K562 (cell line): Measurements from ENCODE around the gene PRR9. TPM values are rescaled to one million over a fixed set of nuclear protein-coding genes. Genes with fewer than 3 reads are reported as not detected.

Experiments
- ATAC-seq: fragments of 200-7000 bp; cut with Tn5 transposase; 3 replicates; pipeline ENCODE4 v1.9.1; 2020; ENCODE audit warnings: moderate library complexity
- BruUV-seq: library from RNA; stranded (reverse); fragments of 400-500 nt; replicated peaks from 2 replicates; lab custom pipeline; 2021; lab: Mats Ljungman, UMichigan
- CTCF ChIA-PET: fragments of 300-600 bp; formaldehyde crosslinking; extraction: SDS; loops from one replicate; lab custom pipeline; 2021; ENCODE audit warnings: low intra/inter-chr PET ratio; lab: Yijun Ruan, JAX
- POLR2A ChIA-PET: fragments of 300-600, 350-650 bp; sonication (Branson Sonifier 250); formaldehyde crosslinking; extraction: SDS; loops from one replicate; lab custom pipeline; 2021; ENCODE audit warnings: antibody characterized with exemption, inconsistent platforms; lab: Yijun Ruan, JAX
- DNase-seq, 4 experiments: peaks; one replicate each; pipeline versions ENCODE4 v3.0.0 to v3.0.0-alpha.2; 2011 to 2018; ENCODE audit warnings: low spot score in 3 of 4, mixed read lengths in 3 of 4; ENCODE audit errors: extremely low read depth in 1 of 4
- FAIRE-seq: peaks from 2 replicates; lab custom pipeline; 2011; peaks lifted over from hg19 to GRCh38; lab: Jason Lieb, UNC
- H2AFZ ChIP-seq: 2 replicates; pipeline ENCODE4 v1.6.0; 2011; ENCODE audit warnings: low read depth, low read length, control low read depth, inconsistent platforms
- H3K27ac ChIP-seq: fragments of 200-600 bp; 3 replicates; pipeline ENCODE4 v1.8.0; 2011; ENCODE audit warnings: low read depth, mild to moderate bottlenecking, control low read depth, inconsistent platforms, low read length, moderate library complexity, mixed read lengths; ENCODE audit errors: extremely low read depth
- H3K27me3 ChIP-seq, 2 experiments: fragments of 300-600 bp in 1 of 2; 2 replicates in 1 of 2; 3 replicates in 1 of 2; pipeline versions ENCODE4 v1.6.0 to v1.8.0; 2011; ENCODE audit warnings: inconsistent platforms in 2 of 2, low read length in 2 of 2, mild to moderate bottlenecking in 1 of 2, mixed read lengths in 1 of 2, moderate library complexity in 1 of 2; ENCODE audit not compliant: control insufficient read depth in 2 of 2, insufficient read depth in 2 of 2
- H3K36me3 ChIP-seq: fragments of 300-600 bp; 3 replicates; pipeline ENCODE4 v1.8.0; 2011; ENCODE audit warnings: mild to moderate bottlenecking, low read length, inconsistent platforms; ENCODE audit not compliant: control insufficient read depth, insufficient read depth
- H3K4me1 ChIP-seq, 2 experiments: fragments of 200-600 bp in 1 of 2; replicated peaks in 1 of 2; 2 replicates in 1 of 2; 3 replicates in 1 of 2; pipeline versions ENCODE4 v1.5.1 to v1.8.0; 2011; ENCODE audit warnings: inconsistent platforms in 2 of 2, low read length in 2 of 2, mild to moderate bottlenecking in 1 of 2, mixed read lengths in 1 of 2, moderate library complexity in 1 of 2; ENCODE audit not compliant: control insufficient read depth in 2 of 2, insufficient read depth in 2 of 2
- H3K4me2 ChIP-seq: 2 replicates; pipeline ENCODE4 v1.6.1; 2011; ENCODE audit warnings: low read length, control low read depth, inconsistent platforms, mixed read lengths; ENCODE audit not compliant: insufficient read depth
- H3K4me3 ChIP-seq: fragments of 200-600 bp; sonication (generic), shearing (Covaris generic); 2 replicates; pipeline ENCODE4 v1.5.1; 2016; ENCODE audit warnings: control low read depth, inconsistent platforms
- H3K79me2 ChIP-seq: fragments of 200-600 bp; 3 replicates; pipeline ENCODE4 v1.8.0; 2011; ENCODE audit warnings: low read length, inconsistent platforms; ENCODE audit not compliant: control insufficient read depth, insufficient read depth
- H3K9ac ChIP-seq, 2 experiments: 2 replicates each; pipeline versions ENCODE4 v1.6.0 to v1.6.1; 2011; ENCODE audit warnings: low read depth in 2 of 2, low read length in 2 of 2, control low read depth in 1 of 2, inconsistent platforms in 1 of 2, mild to moderate bottlenecking in 1 of 2, mixed read lengths in 1 of 2; ENCODE audit not compliant: insufficient read depth in 1 of 2
- H3K9me1 ChIP-seq: one replicate; pipeline ENCODE4 v1.6.0; 2011; ENCODE audit warnings: inconsistent platforms, mild to moderate bottlenecking, low read length, moderate library complexity; ENCODE audit not compliant: control insufficient read depth, insufficient read depth
- H3K9me3 ChIP-seq: replicated peaks from 2 replicates; pipeline ENCODE4 v1.5.1; 2011; ENCODE audit warnings: low read depth, low read length, inconsistent platforms; ENCODE audit not compliant: control insufficient read depth, insufficient read depth
- H4K20me1 ChIP-seq: replicated peaks from 2 replicates; pipeline ENCODE4 v1.6.1; 2011; ENCODE audit warnings: low read length, inconsistent platforms, mixed read lengths; ENCODE audit not compliant: control insufficient read depth, insufficient read depth
- ARHGAP35 ChIP-seq: fragments of 450-650 bp; IDR thresholded peaks from 2 replicates; pipeline ENCODE4 v1.6.1; 2018; ENCODE audit not compliant: partially characterized antibody
- ETS2 ChIP-seq: IDR thresholded peaks from 2 replicates; pipeline ENCODE4 v1.6.1; 2016; ENCODE audit warnings: borderline replicate concordance, missing genetic modification characterization, mild to moderate bottlenecking, moderate library complexity, missing compliant biosample characterization; ENCODE audit not compliant: poor library complexity, severe bottlenecking
- JUN ChIP-seq, 2 experiments: sonication (generic) in 1 of 2; formaldehyde crosslinking in 1 of 2; IDR thresholded peaks; 2 replicates each; pipeline versions ENCODE4 v1.6.1 to v1.8.0; 2012 to 2022; ENCODE audit warnings: borderline replicate concordance in 2 of 2, mild to moderate bottlenecking in 2 of 2, improper control_type of control experiment in 1 of 2, low read depth in 1 of 2, low read length in 1 of 2, missing genetic modification reagents in 1 of 2
- POLR2B ChIP-seq: fragments of 450-650 bp; IDR thresholded peaks from 2 replicates; pipeline ENCODE4 v1.6.1; 2018; ENCODE audit warnings: low read depth; ENCODE audit not compliant: partially characterized antibody
- ZNF3 ChIP-seq: fragments of 250-450 bp; sonication (Bioruptor Pico); IDR thresholded peaks from 2 replicates; pipeline ENCODE4 v1.5.0; 2021; ENCODE audit warnings: mild to moderate bottlenecking, moderate library complexity
- ZNF316 ChIP-seq: fragments of 450-650 bp; IDR thresholded peaks from 2 replicates; pipeline ENCODE4 v1.6.1; 2016
- WGBS: fragments of 100-300 bp; shearing (Covaris generic); methylation state at CpG from one replicate; pipeline ENCODE4 v1.1.6; 2016; ENCODE audit warnings: low coverage, mixed read lengths; ENCODE audit not compliant: insufficient coverage; ENCODE audit errors: missing lambda C conversion rate; 5-methylcytosine and 5-hydroxymethylcytosine counted together
- in situ Hi-C: fragments of 300-500 bp; cut with MboI; formaldehyde crosslinking; loops from 4 replicates; pipeline ENCODE4 v1.15.0; 2018; ENCODE audit warnings: inconsistent platforms, mixed read lengths
- intact Hi-C: fragments of 100-400 bp; cut with micrococcal nuclease; formaldehyde crosslinking; loops from 2 replicates; pipeline ENCODE4 v1.14.2; 2022
- polyA plus RNA-seq, 8 experiments: library from polyadenylated mRNA; depleted of rRNA in 4 of 8; stranded (reverse) in 5 of 8; unstranded in 3 of 8; fragments of >200 nt; fragmentation: Nextera tagmentation in 2 of 8; fragmentation: Illumina TruSeq in 1 of 8; extraction: Ambion mirVana in 2 of 8; extraction: Trizol in 1 of 8; gene quantifications; 2 replicates each; pipeline versions ENCODE4 v1.2.1 to v1.2.3, GENCODE V29; 2011 to 2014; ENCODE audit warnings: inconsistent platforms in 1 of 8, missing spikeins in 1 of 8
- total RNA-seq, 7 experiments: library from RNA; depleted of rRNA in 6 of 7; stranded (reverse); fragments of >200 nt in 6 of 7; fragmentation: Illumina TruSeq in 2 of 7; extraction: Trizol in 2 of 7; gene quantifications; 2 replicates each; pipeline versions ENCODE4 v1.2.1 to v1.2.3, GENCODE V29; 2011 to 2021; ENCODE audit warnings: low replicate concordance in 1 of 7
- TF ChIP-seq, protein P1 (sequence below): IDR thresholded peaks from 2 replicates; pipeline ENCODE4 v1.6.1; 2012; ENCODE audit warnings: low read depth, low read length, improper control_type of control experiment, borderline replicate concordance
- TF ChIP-seq, protein P2 (sequence below), 2 experiments: fragments of 450-650 bp; formaldehyde crosslinking in 1 of 2; IDR thresholded peaks; 2 replicates each; pipeline versions ENCODE4 v1.4.0 to v1.6.1; 2014 to 2020; ENCODE audit warnings: mild to moderate bottlenecking in 2 of 2, borderline replicate concordance in 1 of 2, low read depth in 1 of 2

PRR9 gene
- total and polyA plus RNA-seq, 9 of the 15 experiments (the other 6 are each of a cell fraction or from before 2014, with no cell fraction given) = 0.14 to 1.4 (median 0.24) TPM; not detected in 1

DNA sequence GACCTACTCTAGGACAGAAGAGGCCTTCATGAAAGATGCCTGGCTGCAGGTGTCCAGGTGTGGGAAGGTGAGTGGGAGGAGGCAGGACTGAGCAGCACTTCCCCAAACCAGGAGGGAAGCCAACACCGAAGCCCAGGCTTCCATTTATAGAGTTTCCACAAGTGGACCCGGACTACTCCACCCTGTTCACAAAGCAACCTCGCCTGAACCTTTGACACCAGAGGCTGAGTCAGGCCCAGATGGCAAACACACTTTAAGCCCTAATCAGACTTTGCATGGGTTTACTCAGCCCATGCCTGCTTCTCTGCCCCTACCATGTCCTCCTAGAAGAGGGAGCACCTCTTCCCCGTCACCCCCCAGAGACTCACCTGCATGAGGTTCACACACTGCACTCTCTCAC is 14.0 kb downstream of the PRR9 start:
- Histone ChIP-seq H3K4me3 (no peak overlapping the region), H3K79me2 (no peaks in the 10 kb centered on the region), H3K4me1 (no peaks in the 10 kb centered on the region), H3K9me3 (no peaks in the 10 kb centered on the region; the same call in 1 of the 2 replicates), H3K27ac (no peak overlapping the region), H3K9me1 (no peaks in the 10 kb centered on the region), H3K27me3 (no peaks in the 10 kb centered on the region; a peak in 1 of 5 replicates), H4K20me1 (no peaks in the 10 kb centered on the region), H3K9ac (no peak overlapping the region), H2AFZ (no peak overlapping the region), H3K36me3 (no peaks in the 10 kb centered on the region), H3K4me2 (no peak overlapping the region)
- FAIRE-seq (no peak), ATAC-seq (no peak), DNase-seq (no peak)
- TF ChIP-seq ZNF3 (CRISPR knock-in tag) (no peak), JUN (IDR thresholded peaks at IDR 0.05; ENCODE audit: borderline replicate concordance, low read depth, low read length) (no peak), JUN (CRISPR knock-in tag; IDR thresholded peaks at IDR 0.05; ENCODE audit: borderline replicate concordance) (no peak), ZNF316 (no peak), ETS2 (tag) (no peak), ARHGAP35 (no peak), POLR2B (no peak)
- TF ChIP-seq, protein P1, sequence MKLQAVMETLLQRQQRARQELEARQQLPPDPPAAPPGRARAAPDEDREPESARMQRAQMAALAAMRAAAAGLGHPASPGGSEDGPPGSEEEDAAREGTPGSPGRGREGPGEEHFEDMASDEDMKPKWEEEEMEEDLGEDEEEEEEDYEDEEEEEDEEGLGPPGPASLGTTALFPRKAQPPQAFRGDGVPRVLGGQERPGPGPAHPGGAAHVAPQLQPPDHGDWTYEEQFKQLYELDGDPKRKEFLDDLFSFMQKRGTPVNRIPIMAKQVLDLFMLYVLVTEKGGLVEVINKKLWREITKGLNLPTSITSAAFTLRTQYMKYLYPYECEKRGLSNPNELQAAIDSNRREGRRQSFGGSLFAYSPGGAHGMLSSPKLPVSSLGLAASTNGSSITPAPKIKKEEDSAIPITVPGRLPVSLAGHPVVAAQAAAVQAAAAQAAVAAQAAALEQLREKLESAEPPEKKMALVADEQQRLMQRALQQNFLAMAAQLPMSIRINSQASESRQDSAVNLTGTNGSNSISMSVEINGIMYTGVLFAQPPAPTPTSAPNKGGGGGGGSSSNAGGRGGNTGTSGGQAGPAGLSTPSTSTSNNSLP = no peak
- TF ChIP-seq, protein P2, sequence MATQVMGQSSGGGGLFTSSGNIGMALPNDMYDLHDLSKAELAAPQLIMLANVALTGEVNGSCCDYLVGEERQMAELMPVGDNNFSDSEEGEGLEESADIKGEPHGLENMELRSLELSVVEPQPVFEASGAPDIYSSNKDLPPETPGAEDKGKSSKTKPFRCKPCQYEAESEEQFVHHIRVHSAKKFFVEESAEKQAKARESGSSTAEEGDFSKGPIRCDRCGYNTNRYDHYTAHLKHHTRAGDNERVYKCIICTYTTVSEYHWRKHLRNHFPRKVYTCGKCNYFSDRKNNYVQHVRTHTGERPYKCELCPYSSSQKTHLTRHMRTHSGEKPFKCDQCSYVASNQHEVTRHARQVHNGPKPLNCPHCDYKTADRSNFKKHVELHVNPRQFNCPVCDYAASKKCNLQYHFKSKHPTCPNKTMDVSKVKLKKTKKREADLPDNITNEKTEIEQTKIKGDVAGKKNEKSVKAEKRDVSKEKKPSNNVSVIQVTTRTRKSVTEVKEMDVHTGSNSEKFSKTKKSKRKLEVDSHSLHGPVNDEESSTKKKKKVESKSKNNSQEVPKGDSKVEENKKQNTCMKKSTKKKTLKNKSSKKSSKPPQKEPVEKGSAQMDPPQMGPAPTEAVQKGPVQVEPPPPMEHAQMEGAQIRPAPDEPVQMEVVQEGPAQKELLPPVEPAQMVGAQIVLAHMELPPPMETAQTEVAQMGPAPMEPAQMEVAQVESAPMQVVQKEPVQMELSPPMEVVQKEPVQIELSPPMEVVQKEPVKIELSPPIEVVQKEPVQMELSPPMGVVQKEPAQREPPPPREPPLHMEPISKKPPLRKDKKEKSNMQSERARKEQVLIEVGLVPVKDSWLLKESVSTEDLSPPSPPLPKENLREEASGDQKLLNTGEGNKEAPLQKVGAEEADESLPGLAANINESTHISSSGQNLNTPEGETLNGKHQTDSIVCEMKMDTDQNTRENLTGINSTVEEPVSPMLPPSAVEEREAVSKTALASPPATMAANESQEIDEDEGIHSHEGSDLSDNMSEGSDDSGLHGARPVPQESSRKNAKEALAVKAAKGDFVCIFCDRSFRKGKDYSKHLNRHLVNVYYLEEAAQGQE (IDR thresholded peaks at IDR 0.05; ENCODE audit: borderline replicate concordance) = no peak
- TF ChIP-seq, protein P2 (CRISPR knock-in tag; IDR thresholded peaks at IDR 0.05; ENCODE audit: low read depth) = no peak
- in situ Hi-C loops (no loop called here), intact Hi-C loops (no loop called here)
- WGBS = 0% methylated on average over 4 of the region's 4 CpGs
- ChIA-PET POLR2A (interaction anchor here (0.6 to 1.0 kb wide), 2 partner anchors 8 to 267 kb away, joined by 3 read pairs; no protein-coding TSS in a partner anchor), CTCF (no interaction called here)
- BruUV-seq = no TSS peak
